ENCODE results near the gene TMEM175. TPM values are rescaled to one million over a fixed set of nuclear protein-coding genes. Genes with fewer than 3 reads are reported as not detected.

The TMEM175 gene
- total and polyA plus RNA-seq, 5 donors from 2014 or later, result 12.1 to 46.0 (median 14.6) TPM

DNA sequence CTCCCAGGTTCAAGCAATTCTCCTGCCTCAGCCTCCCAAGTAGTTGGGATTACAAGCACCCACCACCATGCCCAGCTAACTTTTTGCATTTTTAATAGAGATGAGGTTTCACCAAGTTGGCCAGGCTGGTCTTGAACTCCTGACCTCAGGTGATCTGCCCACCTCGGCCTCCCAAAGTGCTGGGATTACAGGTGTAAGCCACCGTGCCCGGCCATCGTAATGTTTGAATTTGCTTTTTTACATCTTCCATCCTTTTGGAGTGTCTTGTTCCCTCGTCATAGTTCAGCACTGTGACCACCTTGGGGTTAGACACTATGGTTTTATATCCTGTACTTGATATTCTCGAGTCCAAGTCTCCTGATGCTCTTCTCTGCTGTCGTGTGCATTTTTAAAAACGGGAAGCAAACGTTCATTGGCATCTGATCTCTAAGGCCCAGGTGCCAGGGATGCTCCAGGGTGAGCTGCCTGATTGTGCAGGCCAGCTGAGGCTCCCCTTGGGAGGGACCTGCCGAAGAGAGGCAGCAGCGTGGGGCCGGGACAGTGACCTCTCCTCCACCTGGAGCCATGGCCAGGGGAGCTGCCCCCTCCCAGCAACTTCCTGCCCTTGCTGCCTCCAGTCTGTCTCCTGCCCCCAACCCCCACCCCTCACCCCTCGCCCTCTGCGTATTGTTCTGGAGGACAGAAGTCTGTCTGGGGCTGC lies 24.4 kb downstream of the TMEM175 start:
- no peak overlapping the region for H3K27ac ChIP-seq (ENCODE audit: insufficient read depth, low read length, poor library complexity, severe bottlenecking)
- Mint-ChIP-seq H3K36me3 (peaks cover 14% of the 10 kb centered on the region), H3K27me3 (no peaks in the 10 kb centered on the region), H3K4me1 (peaks cover 0 to 2% (median 0%) of the 10 kb centered on the region in 4 donors), H3K9me3 (no peaks in the 10 kb centered on the region), H3K4me3 (no peak overlapping the region), H3K27ac (no peak overlapping the region)
- H3K9me3 ChIP-seq (ENCODE audit: control insufficient read depth in 2 of 2, low read length in 2 of 2), result no peaks in the 10 kb centered on the region
- no peaks in the 10 kb centered on the region for H3K4me1 ChIP-seq (ENCODE audit: control insufficient read depth, insufficient read depth, low read length, poor library complexity, severe bottlenecking)
- DNase-seq (no peak), ATAC-seq (ENCODE audit: low read depth in 2 of 2) (no peak)
- H3K36me3 ChIP-seq (ENCODE audit: control insufficient read depth, insufficient read depth, low read length), result peaks cover 4% of the 10 kb centered on the region
- H3K4me3 ChIP-seq (ENCODE audit: low read depth, low read length), result no peak overlapping the region
- H3K27me3 ChIP-seq (ENCODE audit: control insufficient read depth, insufficient read depth, low read length), result no peaks in the 10 kb centered on the region

GRCh38 chr4:957231-957580 lies 24.9 kb downstream of the TMEM175 start:
- ATAC-seq (ENCODE audit: low read depth in 2 of 2) (no peak), DNase-seq (no peak)
- no peaks in the 10 kb centered on the region for H3K9me3 Mint-ChIP-seq

GRCh38 chr4:957581-958313 lies 25.5 kb downstream of the TMEM175 start:
- no peaks in the 10 kb centered on the region for H3K4me1 ChIP-seq (ENCODE audit: control insufficient read depth, insufficient read depth, low read length, poor library complexity, severe bottlenecking)
- no peaks in the 10 kb centered on the region for H3K9me3 ChIP-seq (ENCODE audit: control insufficient read depth in 2 of 2, low read length in 2 of 2)
- peaks cover 14% of the 10 kb centered on the region for H3K36me3 Mint-ChIP-seq
- no peak overlapping the region for H3K27ac Mint-ChIP-seq
- H3K27me3 ChIP-seq (ENCODE audit: control insufficient read depth, insufficient read depth, low read length), result no peaks in the 10 kb centered on the region
- no peaks in the 10 kb centered on the region for H3K27me3 Mint-ChIP-seq
- DNase-seq (no peak), ATAC-seq (ENCODE audit: low read depth in 2 of 2) (no peak)
- no peak overlapping the region for H3K4me3 Mint-ChIP-seq
- no peaks in the 10 kb centered on the region for H3K9me3 Mint-ChIP-seq
- H3K4me1 Mint-ChIP-seq, result peaks cover 0 to 2% (median 0%) of the 10 kb centered on the region in 4 donors
- H3K36me3 ChIP-seq (ENCODE audit: control insufficient read depth, insufficient read depth, low read length), result peaks cover 4% of the 10 kb centered on the region
- H3K4me3 ChIP-seq (ENCODE audit: low read depth, low read length), result no peak overlapping the region
- no peak overlapping the region for H3K27ac ChIP-seq (ENCODE audit: insufficient read depth, low read length, poor library complexity, severe bottlenecking)

More at GRCh38 chr4:957231-957580, 24.9 kb downstream of the TMEM175 start:
- no peaks in the 10 kb centered on the region for H3K27me3 Mint-ChIP-seq
- peaks cover 14% of the 10 kb centered on the region for H3K36me3 Mint-ChIP-seq
- H3K4me3 Mint-ChIP-seq, result no peak overlapping the region
- no peaks in the 10 kb centered on the region for H3K4me1 ChIP-seq (ENCODE audit: control insufficient read depth, insufficient read depth, low read length, poor library complexity, severe bottlenecking)
- H3K4me3 ChIP-seq (ENCODE audit: low read depth, low read length), result no peak overlapping the region
- H3K9me3 ChIP-seq (ENCODE audit: control insufficient read depth in 2 of 2, low read length in 2 of 2), result no peaks in the 10 kb centered on the region
- no peak overlapping the region for H3K27ac ChIP-seq (ENCODE audit: insufficient read depth, low read length, poor library complexity, severe bottlenecking)
- no peaks in the 10 kb centered on the region for H3K27me3 ChIP-seq (ENCODE audit: control insufficient read depth, insufficient read depth, low read length)
- peaks cover 4% of the 10 kb centered on the region for H3K36me3 ChIP-seq (ENCODE audit: control insufficient read depth, insufficient read depth, low read length)
- H3K4me1 Mint-ChIP-seq, result peaks cover 0 to 2% (median 0%) of the 10 kb centered on the region in 4 donors
- no peak overlapping the region for H3K27ac Mint-ChIP-seq

GRCh38 chr4:958314-958665 lies 26.0 kb downstream of the TMEM175 start:
- ATAC-seq (ENCODE audit: low read depth in 2 of 2), result no peak
- no peaks in the 10 kb centered on the region for H3K9me3 ChIP-seq (ENCODE audit: control insufficient read depth in 2 of 2, low read length in 2 of 2)
- no peak overlapping the region for H3K4me3 Mint-ChIP-seq
- DNase-seq, result no peak
- H3K27ac ChIP-seq (ENCODE audit: insufficient read depth, low read length, poor library complexity, severe bottlenecking), result no peak overlapping the region
- no peak overlapping the region for H3K4me3 ChIP-seq (ENCODE audit: low read depth, low read length)
- peaks cover 4% of the 10 kb centered on the region for H3K36me3 ChIP-seq (ENCODE audit: control insufficient read depth, insufficient read depth, low read length)
- H3K36me3 Mint-ChIP-seq, result peaks cover 14% of the 10 kb centered on the region
- no peaks in the 10 kb centered on the region for H3K27me3 Mint-ChIP-seq
- H3K4me1 ChIP-seq (ENCODE audit: control insufficient read depth, insufficient read depth, low read length, poor library complexity, severe bottlenecking), result no peaks in the 10 kb centered on the region
- H3K4me1 Mint-ChIP-seq, result peaks cover 0 to 2% (median 0%) of the 10 kb centered on the region in 4 donors
- H3K27ac Mint-ChIP-seq, result no peak overlapping the region
- no peaks in the 10 kb centered on the region for H3K9me3 Mint-ChIP-seq
- no peaks in the 10 kb centered on the region for H3K27me3 ChIP-seq (ENCODE audit: control insufficient read depth, insufficient read depth, low read length)

GRCh38 chr4:958696-959337 lies 26.6 kb downstream of the TMEM175 start:
- Mint-ChIP-seq H3K4me1 (peaks cover 0 to 2% (median 0%) of the 10 kb centered on the region in 4 donors), H3K27ac (no peak overlapping the region)
- DNase-seq, result no peak

DNA sequence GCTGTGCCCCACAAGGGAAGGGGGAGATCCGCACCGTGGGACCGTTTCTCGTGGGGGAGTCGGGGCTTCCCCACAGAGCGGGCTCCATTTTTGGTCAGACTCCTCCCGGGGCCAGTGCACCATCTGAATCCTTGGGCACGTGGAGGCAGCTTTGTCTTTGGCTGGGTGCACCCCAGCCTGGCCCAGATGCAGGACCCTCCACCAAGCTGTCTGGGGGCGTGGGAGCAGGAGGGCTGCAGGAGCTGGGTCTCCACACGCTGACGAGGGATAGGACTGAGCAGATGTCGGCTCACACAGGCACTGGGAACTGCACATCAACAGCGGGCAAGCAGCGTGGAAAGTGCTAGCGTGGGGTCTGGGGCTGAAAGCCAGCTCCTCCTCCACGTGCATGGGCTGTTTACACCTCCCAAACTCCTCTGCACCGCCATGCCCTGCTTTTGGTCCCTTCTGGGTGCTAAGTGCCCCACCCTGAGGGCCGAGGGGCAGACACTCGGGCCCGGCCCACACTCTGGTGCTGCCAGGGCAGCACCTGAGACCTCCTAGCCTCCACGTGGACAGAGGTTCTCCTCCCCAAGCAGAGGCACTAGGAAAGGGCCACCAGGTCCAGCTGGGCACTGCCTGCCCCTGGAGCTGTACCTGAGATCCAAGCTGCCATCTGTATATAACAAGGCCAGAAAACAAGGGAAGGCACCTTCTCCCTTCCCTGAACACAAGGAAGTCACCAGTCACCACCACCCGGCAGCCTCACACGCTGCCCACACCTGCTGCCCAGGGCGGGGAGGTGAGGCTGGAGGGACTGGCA lies 27.3 kb downstream of the TMEM175 start:
- ATAC-seq (ENCODE audit: low read depth in 2 of 2), result no peak
- Histone ChIP-seq H3K9me3 (ENCODE audit: control insufficient read depth in 2 of 2, low read length in 2 of 2) (no peaks in the 10 kb centered on the region), H3K4me1 (ENCODE audit: control insufficient read depth, insufficient read depth, low read length, poor library complexity, severe bottlenecking) (no peaks in the 10 kb centered on the region), H3K27me3 (ENCODE audit: control insufficient read depth, insufficient read depth, low read length) (no peaks in the 10 kb centered on the region), H3K36me3 (ENCODE audit: control insufficient read depth, insufficient read depth, low read length) (no peaks in the 10 kb centered on the region), H3K27ac (ENCODE audit: insufficient read depth, low read length, poor library complexity, severe bottlenecking) (no peak overlapping the region), H3K4me3 (ENCODE audit: low read depth, low read length) (no peak overlapping the region)
- no peak overlapping the region for H3K27ac Mint-ChIP-seq
- H3K4me1 Mint-ChIP-seq, result peaks cover 0 to 2% (median 0%) of the 10 kb centered on the region in 4 donors
- no peak for DNase-seq
- no peaks in the 10 kb centered on the region for H3K9me3 Mint-ChIP-seq
- peak overlapping the region in 1 of 4 donors; percentile 35 for H3K4me3 Mint-ChIP-seq
- no peaks in the 10 kb centered on the region for H3K27me3 Mint-ChIP-seq
- peaks cover 10% of the 10 kb centered on the region for H3K36me3 Mint-ChIP-seq

More at GRCh38 chr4:958696-959337, 26.6 kb downstream of the TMEM175 start:
- Histone ChIP-seq H3K4me1 (ENCODE audit: control insufficient read depth, insufficient read depth, low read length, poor library complexity, severe bottlenecking) (no peaks in the 10 kb centered on the region), H3K9me3 (ENCODE audit: control insufficient read depth in 2 of 2, low read length in 2 of 2) (no peaks in the 10 kb centered on the region), H3K36me3 (ENCODE audit: control insufficient read depth, insufficient read depth, low read length) (no peaks in the 10 kb centered on the region), H3K27me3 (ENCODE audit: control insufficient read depth, insufficient read depth, low read length) (no peaks in the 10 kb centered on the region), H3K4me3 (ENCODE audit: low read depth, low read length) (no peak overlapping the region), H3K27ac (ENCODE audit: insufficient read depth, low read length, poor library complexity, severe bottlenecking) (no peak overlapping the region)
- Mint-ChIP-seq H3K4me3 (no peak overlapping the region), H3K36me3 (peaks cover 14% of the 10 kb centered on the region), H3K9me3 (no peaks in the 10 kb centered on the region), H3K27me3 (no peaks in the 10 kb centered on the region)
- ATAC-seq (ENCODE audit: low read depth in 2 of 2), result no peak

DNA sequence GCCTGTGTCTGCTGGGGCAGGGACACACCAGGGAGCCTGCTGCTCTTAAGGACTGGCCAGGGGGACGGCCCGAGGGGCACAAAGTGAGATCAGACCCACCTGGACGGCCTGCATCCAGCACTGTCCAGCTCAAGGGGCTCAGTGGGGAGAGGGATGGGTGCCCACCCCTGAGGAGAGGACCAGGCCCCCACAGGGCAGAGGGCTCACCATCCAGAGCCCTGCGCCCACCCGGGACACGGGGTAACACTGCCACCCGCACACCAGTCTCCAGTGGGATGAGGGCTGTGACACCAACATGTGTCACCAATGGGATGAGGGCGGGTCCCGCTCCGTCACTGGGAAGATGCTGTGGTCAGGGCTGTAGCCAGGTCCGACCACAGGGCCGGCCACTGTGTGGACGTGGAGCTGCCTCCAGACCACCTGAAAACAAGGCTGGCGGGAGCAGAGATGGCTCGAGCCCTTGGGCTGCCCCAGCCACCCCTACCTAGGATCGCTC lies 27.9 kb downstream of the TMEM175 start:
- Mint-ChIP-seq H3K36me3 (peaks cover 5% of the 10 kb centered on the region), H3K27me3 (no peaks in the 10 kb centered on the region), H3K4me3 (peak overlapping the region in 1 of 4 donors; percentile 35), H3K9me3 (no peaks in the 10 kb centered on the region), H3K4me1 (peaks cover 0 to 2% (median 0%) of the 10 kb centered on the region in 4 donors), H3K27ac (no peak overlapping the region)
- DNase-seq (no peak), ATAC-seq (ENCODE audit: low read depth in 2 of 2) (no peak)
- H3K9me3 ChIP-seq (ENCODE audit: control insufficient read depth in 2 of 2, low read length in 2 of 2), result no peaks in the 10 kb centered on the region
- H3K36me3 ChIP-seq (ENCODE audit: control insufficient read depth, insufficient read depth, low read length), result no peaks in the 10 kb centered on the region
- no peak overlapping the region for H3K27ac ChIP-seq (ENCODE audit: insufficient read depth, low read length, poor library complexity, severe bottlenecking)
- no peaks in the 10 kb centered on the region for H3K4me1 ChIP-seq (ENCODE audit: control insufficient read depth, insufficient read depth, low read length, poor library complexity, severe bottlenecking)
- no peaks in the 10 kb centered on the region for H3K27me3 ChIP-seq (ENCODE audit: control insufficient read depth, insufficient read depth, low read length)
- H3K4me3 ChIP-seq (ENCODE audit: low read depth, low read length), result no peak overlapping the region

All from CD4-positive, CD25-positive, alpha-beta regulatory T cell (primary cell).